HepG2 (cell line): ENCODE measurements around the gene KCNAB3. TPM values are rescaled to one million over a fixed set of nuclear protein-coding genes. Genes with fewer than 3 reads are reported as not detected.

Experiments
- AGO2 ChIP-seq: fragments of 200-400 bp; formaldehyde crosslinking; optimal IDR thresholded peaks from 2 replicates; pipeline ENCODE3; 2017; ENCODE audit warnings: mild to moderate bottlenecking, low read depth, low read length, moderate library complexity
- ELF4 ChIP-seq: sonication (generic); formaldehyde crosslinking; IDR thresholded peaks from 2 replicates; pipeline ENCODE4 v1.5.0; 2020; ENCODE audit warnings: missing genetic modification reagents, mild to moderate bottlenecking, moderate library complexity, borderline replicate concordance
- FOXA3 ChIP-seq: IDR thresholded peaks from 2 replicates; pipeline ENCODE4 v1.6.1; 2016; ENCODE audit warnings: missing genetic modification reagents, missing compliant biosample characterization
- HMG20B ChIP-seq: conservative IDR thresholded peaks from 2 replicates; pipeline ENCODE4 v1.6.1; 2016; ENCODE audit warnings: missing genetic modification reagents, missing compliant biosample characterization
- HNF4G ChIP-seq, 2 experiments: sonication (generic) in 1 of 2; formaldehyde crosslinking in 1 of 2; IDR thresholded peaks; 2 replicates each; pipeline versions ENCODE4 v1.4.0 to v1.6.1; 2011 to 2020; ENCODE audit warnings: borderline replicate concordance in 2 of 2, low read depth in 2 of 2, mild to moderate bottlenecking in 2 of 2, low read length in 1 of 2, missing genetic modification reagents in 1 of 2, moderate library complexity in 1 of 2
- KDM2A ChIP-seq: sonication (generic); formaldehyde crosslinking; IDR thresholded peaks from 2 replicates; pipeline ENCODE4 v1.4.0; 2020; ENCODE audit warnings: low read depth, missing genetic modification reagents, borderline replicate concordance
- KDM6A ChIP-seq: IDR thresholded peaks from 2 replicates; pipeline ENCODE4 v1.6.1; 2016; ENCODE audit warnings: low read depth
- RAD51 ChIP-seq: fragments of 450-650 bp; IDR thresholded peaks from 2 replicates; pipeline ENCODE4 v1.6.1; 2016; ENCODE audit warnings: borderline replicate concordance
- SIN3A ChIP-seq: IDR thresholded peaks from 2 replicates; pipeline ENCODE4 v1.6.1; 2011; ENCODE audit warnings: low read depth, mild to moderate bottlenecking, control low read depth, low read length, borderline replicate concordance
- SMYD3 ChIP-seq: sonication (generic); formaldehyde crosslinking; IDR thresholded peaks from 2 replicates; pipeline ENCODE4 v1.8.1; 2023; ENCODE audit warnings: mild to moderate bottlenecking, missing genetic modification reagents
- TEAD2 ChIP-seq: sonication (generic); formaldehyde crosslinking; IDR thresholded peaks from 2 replicates; pipeline ENCODE4 v1.9.0; 2021; ENCODE audit warnings: missing genetic modification reagents
- ZBTB4 ChIP-seq: sonication (generic); formaldehyde crosslinking; IDR thresholded peaks from 2 replicates; pipeline ENCODE4 v1.4.0; 2020; ENCODE audit warnings: missing genetic modification reagents, mild to moderate bottlenecking, borderline replicate concordance
- ZNF20 ChIP-seq: sonication (generic); formaldehyde crosslinking; IDR thresholded peaks from 2 replicates; pipeline ENCODE4 v1.4.0; 2020; ENCODE audit warnings: mild to moderate bottlenecking, moderate library complexity, missing genetic modification reagents
- ZNF33B ChIP-seq: sonication (generic); formaldehyde crosslinking; IDR thresholded peaks from 2 replicates; pipeline ENCODE4 v1.5.1; 2020; ENCODE audit warnings: mild to moderate bottlenecking, missing genetic modification reagents
- polyA plus RNA-seq, 8 experiments: library from polyadenylated mRNA; depleted of rRNA in 3 of 8; stranded (reverse) in 7 of 8; unstranded in 1 of 8; fragments of >200 nt; fragmentation: Illumina TruSeq in 4 of 8; extraction: Trizol in 4 of 8; gene quantifications; 2 replicates each; pipeline versions ENCODE4 v1.2.1 to v1.2.3, GENCODE V29; 2011 to 2016; ENCODE audit warnings: low read depth in 4 of 8, missing spikeins in 1 of 8, mixed read lengths in 1 of 8; ENCODE audit not compliant: insufficient read depth in 1 of 8
- total RNA-seq, 5 experiments: library from RNA; depleted of rRNA; stranded (reverse); fragments of >200 nt; fragmentation: Illumina TruSeq; extraction: Trizol; gene quantifications; 2 replicates each; pipeline ENCODE4 v1.2.3, GENCODE V29; 2016; ENCODE audit warnings: low read depth in 1 of 5
- TF ChIP-seq, protein P1 (sequence below): sonication (generic); formaldehyde crosslinking; IDR thresholded peaks from 2 replicates; pipeline ENCODE4 v1.4.0; 2020; ENCODE audit warnings: missing genetic modification reagents
- TF ChIP-seq, protein P2 (sequence below): sonication (generic); formaldehyde crosslinking; IDR thresholded peaks from 2 replicates; pipeline ENCODE4 v1.5.0; 2020; ENCODE audit warnings: mild to moderate bottlenecking, missing genetic modification reagents, borderline replicate concordance

KCNAB3 gene
- total and polyA plus RNA-seq, 2 of the 13 experiments (the other 11 are each of a cell fraction or from before 2014, with no cell fraction given) = 0.29 to 0.88 TPM

DNA sequence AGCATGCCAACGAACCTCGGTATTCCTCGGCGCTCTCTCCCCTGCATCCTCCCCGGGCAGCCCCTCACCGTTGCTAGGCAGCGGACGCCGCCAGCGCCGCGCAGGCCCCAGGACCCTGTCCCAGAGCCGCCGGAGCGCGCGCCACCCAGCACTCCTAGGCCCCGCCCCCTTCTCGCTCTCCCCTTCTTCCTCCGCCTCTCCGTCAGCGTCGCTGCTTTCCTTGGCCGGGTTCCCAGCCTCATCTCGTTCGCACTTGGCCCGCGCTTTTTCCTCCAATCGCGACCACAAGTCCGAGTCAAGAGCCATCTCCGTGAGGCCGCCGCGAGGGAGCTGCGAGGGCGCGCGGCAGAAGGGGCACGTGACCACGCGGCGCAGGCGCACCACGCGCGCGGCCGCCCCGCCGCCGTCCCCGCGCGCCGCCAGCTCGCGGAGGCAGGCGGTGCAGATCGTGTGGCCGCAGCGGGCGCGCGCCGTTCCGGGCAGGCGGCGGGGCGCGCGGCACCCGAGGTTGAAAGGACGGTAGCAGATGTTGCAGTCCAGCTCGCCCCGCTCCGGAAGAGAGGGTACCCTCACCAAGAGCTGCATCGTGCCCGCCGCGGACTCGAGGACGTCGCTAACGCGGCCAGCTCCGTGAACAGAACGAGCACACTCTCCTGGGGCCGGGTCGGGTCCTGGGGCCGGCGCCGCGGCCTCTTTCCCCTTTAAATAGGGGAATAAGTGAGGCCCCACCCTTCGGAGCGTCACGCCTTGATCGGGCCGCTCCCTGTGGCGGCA lies 13.9 kb downstream of the KCNAB3 start, which contains the start of gene RNF227 (continued):
- TF ChIP-seq SIN3A (no peak), ELF4 (CRISPR knock-in tag) (no peak), HNF4G (IDR thresholded peaks at IDR 0.05; ENCODE audit: borderline replicate concordance, low read depth, low read length) (no peak), HNF4G (CRISPR knock-in tag; IDR thresholded peaks at IDR 0.05; ENCODE audit: borderline replicate concordance, low read depth) (no peak), KDM2A (CRISPR knock-in tag) (peak; percentile 72), ZNF20 (CRISPR knock-in tag) (no peak), AGO2 (no peak), TEAD2 (CRISPR knock-in tag) (peak; percentile 97), HMG20B (CRISPR knock-in tag) (peak; percentile 43; the same call in 1 of the 2 replicates), KDM6A (CRISPR knock-in tag) (no peak), RAD51 (peak; percentile 53), ZNF33B (CRISPR knock-in tag) (peak; percentile 85; the same call in 1 of the 2 replicates), FOXA3 (CRISPR knock-in tag) (no peak), SMYD3 (no peak), ZBTB4 (peak; percentile 72; the same call in 1 of the 2 replicates)
- TF ChIP-seq, protein P1, sequence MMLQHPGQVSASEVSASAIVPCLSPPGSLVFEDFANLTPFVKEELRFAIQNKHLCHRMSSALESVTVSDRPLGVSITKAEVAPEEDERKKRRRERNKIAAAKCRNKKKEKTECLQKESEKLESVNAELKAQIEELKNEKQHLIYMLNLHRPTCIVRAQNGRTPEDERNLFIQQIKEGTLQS (CRISPR knock-in tag) = 0 out of 2 replicates have a peak, but pooled peaks have one; percentile 46
- TF ChIP-seq, protein P2, sequence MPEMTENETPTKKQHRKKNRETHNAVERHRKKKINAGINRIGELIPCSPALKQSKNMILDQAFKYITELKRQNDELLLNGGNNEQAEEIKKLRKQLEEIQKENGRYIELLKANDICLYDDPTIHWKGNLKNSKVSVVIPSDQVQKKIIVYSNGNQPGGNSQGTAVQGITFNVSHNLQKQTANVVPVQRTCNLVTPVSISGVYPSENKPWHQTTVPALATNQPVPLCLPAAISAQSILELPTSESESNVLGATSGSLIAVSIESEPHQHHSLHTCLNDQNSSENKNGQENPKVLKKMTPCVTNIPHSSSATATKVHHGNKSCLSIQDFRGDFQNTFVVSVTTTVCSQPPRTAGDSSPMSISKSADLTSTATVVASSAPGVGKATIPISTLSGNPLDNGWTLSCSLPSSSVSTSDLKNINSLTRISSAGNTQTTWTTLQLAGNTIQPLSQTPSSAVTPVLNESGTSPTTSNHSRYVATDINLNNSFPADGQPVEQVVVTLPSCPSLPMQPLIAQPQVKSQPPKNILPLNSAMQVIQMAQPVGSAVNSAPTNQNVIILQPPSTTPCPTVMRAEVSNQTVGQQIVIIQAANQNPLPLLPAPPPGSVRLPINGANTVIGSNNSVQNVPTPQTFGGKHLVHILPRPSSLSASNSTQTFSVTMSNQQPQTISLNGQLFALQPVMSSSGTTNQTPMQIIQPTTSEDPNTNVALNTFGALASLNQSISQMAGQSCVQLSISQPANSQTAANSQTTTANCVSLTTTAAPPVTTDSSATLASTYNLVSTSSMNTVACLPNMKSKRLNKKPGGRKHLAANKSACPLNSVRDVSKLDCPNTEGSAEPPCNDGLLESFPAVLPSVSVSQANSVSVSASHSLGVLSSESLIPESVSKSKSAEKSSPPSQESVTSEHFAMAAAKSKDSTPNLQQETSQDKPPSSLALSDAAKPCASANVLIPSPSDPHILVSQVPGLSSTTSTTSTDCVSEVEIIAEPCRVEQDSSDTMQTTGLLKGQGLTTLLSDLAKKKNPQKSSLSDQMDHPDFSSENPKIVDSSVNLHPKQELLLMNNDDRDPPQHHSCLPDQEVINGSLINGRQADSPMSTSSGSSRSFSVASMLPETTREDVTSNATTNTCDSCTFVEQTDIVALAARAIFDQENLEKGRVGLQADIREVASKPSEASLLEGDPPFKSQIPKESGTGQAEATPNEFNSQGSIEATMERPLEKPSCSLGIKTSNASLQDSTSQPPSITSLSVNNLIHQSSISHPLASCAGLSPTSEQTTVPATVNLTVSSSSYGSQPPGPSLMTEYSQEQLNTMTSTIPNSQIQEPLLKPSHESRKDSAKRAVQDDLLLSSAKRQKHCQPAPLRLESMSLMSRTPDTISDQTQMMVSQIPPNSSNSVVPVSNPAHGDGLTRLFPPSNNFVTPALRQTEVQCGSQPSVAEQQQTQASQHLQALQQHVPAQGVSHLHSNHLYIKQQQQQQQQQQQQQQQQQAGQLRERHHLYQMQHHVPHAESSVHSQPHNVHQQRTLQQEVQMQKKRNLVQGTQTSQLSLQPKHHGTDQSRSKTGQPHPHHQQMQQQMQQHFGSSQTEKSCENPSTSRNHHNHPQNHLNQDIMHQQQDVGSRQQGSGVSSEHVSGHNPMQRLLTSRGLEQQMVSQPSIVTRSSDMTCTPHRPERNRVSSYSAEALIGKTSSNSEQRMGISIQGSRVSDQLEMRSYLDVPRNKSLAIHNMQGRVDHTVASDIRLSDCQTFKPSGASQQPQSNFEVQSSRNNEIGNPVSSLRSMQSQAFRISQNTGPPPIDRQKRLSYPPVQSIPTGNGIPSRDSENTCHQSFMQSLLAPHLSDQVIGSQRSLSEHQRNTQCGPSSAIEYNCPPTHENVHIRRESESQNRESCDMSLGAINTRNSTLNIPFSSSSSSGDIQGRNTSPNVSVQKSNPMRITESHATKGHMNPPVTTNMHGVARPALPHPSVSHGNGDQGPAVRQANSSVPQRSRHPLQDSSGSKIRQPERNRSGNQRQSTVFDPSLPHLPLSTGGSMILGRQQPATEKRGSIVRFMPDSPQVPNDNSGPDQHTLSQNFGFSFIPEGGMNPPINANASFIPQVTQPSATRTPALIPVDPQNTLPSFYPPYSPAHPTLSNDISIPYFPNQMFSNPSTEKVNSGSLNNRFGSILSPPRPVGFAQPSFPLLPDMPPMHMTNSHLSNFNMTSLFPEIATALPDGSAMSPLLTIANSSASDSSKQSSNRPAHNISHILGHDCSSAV = no peak
